Neural cell (in vitro differentiated cells): ENCODE results near the gene MOGAT3. TPM values are rescaled to one million over a fixed set of nuclear protein-coding genes. Genes with fewer than 3 reads are reported as not detected.

ENCODE experiments used
- H2AFZ ChIP-seq: fragments of 200-600, 300-800 bp; sonication (generic), shearing (Covaris generic); 2 replicates; pipeline ENCODE4 v1.6.0; 2014; ENCODE audit warnings: low read depth, mild to moderate bottlenecking, antibody characterized with exemption, low read length, moderate library complexity
- H3F3A ChIP-seq: fragments of 200-600 bp; shearing (Covaris generic); 2 replicates; pipeline ENCODE4 v1.6.1; 2016; ENCODE audit warnings: mild to moderate bottlenecking, moderate library complexity, mixed read lengths, antibody characterized with exemption, low read length; ENCODE audit not compliant: insufficient read depth, poor library complexity, severe bottlenecking
- H3K27ac ChIP-seq: fragments of 200-600, 300-800 bp; sonication (generic), shearing (Covaris generic); 2 replicates; pipeline ENCODE4 v1.5.1; 2014; ENCODE audit warnings: mild to moderate bottlenecking, low read length, moderate library complexity
- H3K27me3 ChIP-seq: fragments of 300-800, 200-600 bp; sonication (generic), shearing (Covaris generic); 2 replicates; pipeline ENCODE4 v1.6.0; 2014; ENCODE audit warnings: mild to moderate bottlenecking, low read depth, low read length, moderate library complexity; ENCODE audit not compliant: insufficient read depth
- H3K36me3 ChIP-seq: fragments of 300-800, 200-600 bp; sonication (generic), shearing (Covaris generic); 2 replicates; pipeline ENCODE4 v1.5.1; 2014; ENCODE audit warnings: mild to moderate bottlenecking, antibody characterized with exemption, low read length, moderate library complexity; ENCODE audit not compliant: insufficient read depth
- H3K4me2 ChIP-seq: fragments of 300-800, 200-600 bp; sonication (generic), shearing (Covaris generic); 2 replicates; pipeline ENCODE4 v1.6.0; 2014; ENCODE audit warnings: mild to moderate bottlenecking, low read length
- H3K4me3 ChIP-seq: fragments of 300-800, 200-600 bp; sonication (generic), shearing (Covaris generic); 2 replicates; pipeline ENCODE4 v1.5.1; 2014; ENCODE audit warnings: mild to moderate bottlenecking, low read length, moderate library complexity
- H3K79me2 ChIP-seq: fragments of 200-600 bp; shearing (Covaris generic); replicated peaks from 2 replicates; pipeline ENCODE4 v1.6.0; 2014; ENCODE audit warnings: mild to moderate bottlenecking, low read length, moderate library complexity; ENCODE audit not compliant: insufficient read depth
- H3K9ac ChIP-seq: fragments of 300-800, 200-600 bp; sonication (generic), shearing (Covaris generic); 2 replicates; pipeline ENCODE4 v1.6.1; 2016; ENCODE audit warnings: mild to moderate bottlenecking, low read length, mixed read lengths
- H3K9me2 ChIP-seq: fragments of 200-600 bp; shearing (Covaris generic); 2 replicates; pipeline ENCODE4 v1.6.1; 2016; ENCODE audit warnings: mild to moderate bottlenecking, low read length, mixed read lengths; ENCODE audit not compliant: insufficient read depth
- H3K9me3 ChIP-seq: fragments of 200-600, 300-800 bp; sonication (generic), shearing (Covaris generic); 2 replicates; pipeline ENCODE4 v1.6.1; 2016; ENCODE audit warnings: mild to moderate bottlenecking, mixed run types, low read length, moderate library complexity, mixed read lengths
- H4K20me1 ChIP-seq: fragments of 200-600 bp; shearing (Covaris generic); 2 replicates; pipeline ENCODE4 v1.6.1; 2016; ENCODE audit warnings: mild to moderate bottlenecking, mixed run types; ENCODE audit not compliant: insufficient read depth
- CTCF ChIP-seq: fragments of 450-650 bp; IDR thresholded peaks from 2 replicates; pipeline ENCODE4 v1.5.1; 2014; ENCODE audit warnings: antibody characterized with exemption, mild to moderate bottlenecking, moderate library complexity; ENCODE audit not compliant: poor library complexity, severe bottlenecking
- EP300 ChIP-seq: fragments of 450-650 bp; conservative IDR thresholded peaks from 2 replicates; pipeline ENCODE4 v1.6.1; 2014; ENCODE audit warnings: antibody characterized with exemption, mild to moderate bottlenecking, moderate library complexity; ENCODE audit not compliant: poor library complexity, severe bottlenecking
- MXI1 ChIP-seq: fragments of 450-650 bp; conservative IDR thresholded peaks from 2 replicates; pipeline ENCODE4 v1.6.1; 2014; ENCODE audit warnings: antibody characterized with exemption, mild to moderate bottlenecking; ENCODE audit not compliant: poor library complexity, severe bottlenecking
- POLR2AphosphoS5 ChIP-seq: IDR thresholded peaks from 2 replicates; pipeline ENCODE4 v1.6.1; 2012
- RAD21 ChIP-seq: fragments of 450-650 bp; conservative IDR thresholded peaks from 2 replicates; pipeline ENCODE4 v1.6.1; 2014; ENCODE audit warnings: antibody characterized with exemption, mild to moderate bottlenecking, moderate library complexity
- REST ChIP-seq: IDR thresholded peaks from 2 replicates; pipeline ENCODE4 v1.6.1; 2012; ENCODE audit warnings: borderline replicate concordance
- SMC3 ChIP-seq: fragments of 450-650 bp; conservative IDR thresholded peaks from 2 replicates; pipeline ENCODE4 v1.6.1; 2014; ENCODE audit warnings: antibody characterized with exemption, mild to moderate bottlenecking, moderate library complexity; ENCODE audit not compliant: poor library complexity
- TAF1 ChIP-seq: IDR thresholded peaks from 2 replicates; pipeline ENCODE4 v1.6.1; 2012; ENCODE audit warnings: low read depth
- polyA plus RNA-seq: library from polyadenylated mRNA; depleted of rRNA; stranded (reverse); fragments of >200 nt; gene quantifications from 2 replicates; pipeline ENCODE4 v1.2.3, GENCODE V29; 2014

The MOGAT3 gene
- polyA plus RNA-seq, 1 donor from 2014 or later, result not detected

- Histone ChIP-seq H3K36me3 (no peaks in the 10 kb centered on the region), H3K27ac (peak overlapping the region; percentile 74), H3K4me2 (peak overlapping the region; percentile 88), H3K79me2 (peaks cover 22% of the 10 kb centered on the region), H4K20me1 (no peaks in the 10 kb centered on the region), H3K27me3 (no peaks in the 10 kb centered on the region), H3K4me3 (peak overlapping the region; percentile 94), H3K9me2 (no peaks in the 10 kb centered on the region), H3F3A (no peaks in the 10 kb centered on the region), H3K9me3 (no peaks in the 10 kb centered on the region), H3K9ac (peak overlapping the region; percentile 80), H2AFZ (peak overlapping the region; percentile 41)
- TF ChIP-seq SMC3, result no peak
- peak; percentile 1 for TF ChIP-seq MXI1
- no peak for TF ChIP-seq CTCF
- peak; percentile 2 for TF ChIP-seq REST
These were observed 16.1 kb upstream of the MOGAT3 start for GRCh38 chr7:101216860-101217387.

- Histone ChIP-seq H3K27me3 (no peaks in the 10 kb centered on the region), H4K20me1 (no peaks in the 10 kb centered on the region), H3K9me2 (no peaks in the 10 kb centered on the region), H3K4me3 (peak overlapping the region; percentile 94), H3K36me3 (no peaks in the 10 kb centered on the region), H3K79me2 (peaks cover 22% of the 10 kb centered on the region), H3K9me3 (no peaks in the 10 kb centered on the region), H3F3A (no peaks in the 10 kb centered on the region), H3K9ac (peak overlapping the region; percentile 80), H3K27ac (no peak overlapping the region), H2AFZ (no peak overlapping the region), H3K4me2 (peak overlapping the region; percentile 88)
- no peak for TF ChIP-seq MXI1
- TF ChIP-seq POLR2AphosphoS5, result no peak
- no peak for TF ChIP-seq REST
- TF ChIP-seq TAF1, result no peak
- TF ChIP-seq EP300, result no peak
- TF ChIP-seq SMC3, result no peak
- no peak for TF ChIP-seq RAD21
These were observed 15.4 kb upstream of the MOGAT3 start for GRCh38 chr7:101216001-101216859.
